HepG2 (cell line): Measurements from ENCODE around the gene PDK2. TPM values are rescaled to one million over a fixed set of nuclear protein-coding genes. Genes with fewer than 3 reads are reported as not detected.

Source experiments
- ATAC-seq: fragments of 200-7000 bp; cut with Tn5 transposase; 3 replicates; pipeline ENCODE4 v1.9.1; 2020; ENCODE audit warnings: mild to moderate bottlenecking, moderate library complexity
- BruUV-seq: library from RNA; stranded (reverse); fragments of 400-500 nt; replicated peaks from 2 replicates; lab custom pipeline; 2021; lab: Mats Ljungman, UMichigan
- CTCF ChIA-PET: fragments of 300-600 bp; formaldehyde crosslinking; extraction: SDS; loops from one replicate; lab custom pipeline; 2021; ENCODE audit warnings: low total read pairs, inconsistent platforms, low intra/inter-chr PET ratio; lab: Yijun Ruan, JAX
- POLR2A ChIA-PET: fragments of 350-600 bp; sonication (Branson Sonifier 250); formaldehyde crosslinking; loops from one replicate; lab custom pipeline; 2020; ENCODE audit warnings: antibody characterized with exemption, inconsistent platforms; lab: Yijun Ruan, JAX
- DNase-seq: peaks from one replicate; pipeline ENCODE4 v3.0.0-alpha.2; 2015; ENCODE audit warnings: low spot score
- FAIRE-seq: peaks from 3 replicates; lab custom pipeline; 2011; peaks lifted over from hg19 to GRCh38; lab: Jason Lieb, UNC
- H2AFZ ChIP-seq: one replicate; pipeline ENCODE4 v1.6.1; 2011; ENCODE audit warnings: low read length, inconsistent platforms
- H3K27ac ChIP-seq: fragments of 300-600 bp; 3 replicates; pipeline ENCODE4 v1.8.0; 2011; ENCODE audit warnings: mixed run types, mild to moderate bottlenecking, mixed read lengths, low read length, inconsistent platforms; ENCODE audit not compliant: insufficient read depth; ENCODE audit errors: extremely low read length
- H3K27me3 ChIP-seq, 2 experiments: fragments of 200-600 bp in 1 of 2; 2 replicates in 1 of 2; 3 replicates in 1 of 2; pipeline versions ENCODE4 v1.6.0 to v1.8.0; 2011; ENCODE audit warnings: low read length in 2 of 2, mild to moderate bottlenecking in 2 of 2, moderate library complexity in 2 of 2, inconsistent platforms in 1 of 2; ENCODE audit not compliant: insufficient read depth in 2 of 2, control insufficient read depth in 1 of 2
- H3K36me3 ChIP-seq, 2 experiments: fragments of 200-600 bp in 1 of 2; replicated peaks in 1 of 2; 2 replicates in 1 of 2; 3 replicates in 1 of 2; pipeline versions ENCODE4 v1.5.1 to v1.8.0; 2011; ENCODE audit warnings: low read length in 2 of 2, inconsistent platforms in 1 of 2; ENCODE audit not compliant: insufficient read depth in 2 of 2, control insufficient read depth in 1 of 2
- H3K4me1 ChIP-seq: 2 replicates; pipeline ENCODE4 v1.5.1; 2012; ENCODE audit warnings: low read length, inconsistent platforms; ENCODE audit not compliant: insufficient read depth
- H3K4me2 ChIP-seq: 2 replicates; pipeline ENCODE4 v1.6.0; 2011; ENCODE audit warnings: low read depth, low read length, inconsistent platforms
- H3K4me3 ChIP-seq, 3 experiments: fragments of 200-600 bp in 1 of 3; sonication (generic), shearing (Covaris generic) in 1 of 3; replicated peaks in 1 of 3; 2 replicates each; pipeline ENCODE4 v1.5.1; 2011 to 2016; ENCODE audit warnings: low read length in 3 of 3, inconsistent platforms in 2 of 3, low read depth in 2 of 3, mild to moderate bottlenecking in 2 of 3, control low read depth in 1 of 3, mixed read lengths in 1 of 3; ENCODE audit not compliant: insufficient read depth in 1 of 3
- H3K79me2 ChIP-seq: one replicate; pipeline ENCODE4 v1.6.1; 2011; ENCODE audit warnings: low read length, inconsistent platforms; ENCODE audit not compliant: insufficient read depth
- H3K9ac ChIP-seq: 2 replicates; pipeline ENCODE4 v1.6.0; 2011; ENCODE audit warnings: mild to moderate bottlenecking, low read depth, low read length, inconsistent platforms; ENCODE audit not compliant: insufficient read depth
- H3K9me3 ChIP-seq: 2 replicates; pipeline ENCODE4 v1.5.1; 2012; ENCODE audit warnings: mild to moderate bottlenecking, low read length
- H4K20me1 ChIP-seq: 2 replicates; pipeline ENCODE4 v1.6.0; 2011; ENCODE audit warnings: inconsistent platforms, mild to moderate bottlenecking, low read length, moderate library complexity; ENCODE audit not compliant: insufficient read depth
- NFE2L2 ChIP-seq: fragments of 150-350 bp; IDR thresholded peaks from 2 replicates; pipeline ENCODE4 v1.6.1; 2014; ENCODE audit warnings: low read length
- NR0B2 ChIP-seq: sonication (generic); formaldehyde crosslinking; IDR thresholded peaks from 2 replicates; pipeline ENCODE4 v1.4.0; 2020; ENCODE audit warnings: mild to moderate bottlenecking, missing genetic modification reagents
- PCBP1 ChIP-seq: fragments of 200-400 bp; formaldehyde crosslinking; IDR thresholded peaks from 2 replicates; pipeline ENCODE4 v1.6.1; 2017; ENCODE audit warnings: mild to moderate bottlenecking, low read depth, low read length, borderline replicate concordance
- ZNF333 ChIP-seq: sonication (generic); formaldehyde crosslinking; IDR thresholded peaks from 2 replicates; pipeline ENCODE4 v1.4.0; 2020; ENCODE audit warnings: mild to moderate bottlenecking, missing genetic modification reagents, borderline replicate concordance
- WGBS: methylation state at CpG from one replicate; pipeline ENCODE4 v1.1.6; 2017; ENCODE audit warnings: low lambda C conversion rate; 5-methylcytosine and 5-hydroxymethylcytosine counted together
- in situ Hi-C: cut with HindIII; loops from 2 replicates; pipeline ENCODE4 v1.10.0; 2017; ENCODE audit warnings: low pct_unique_long_range_greater_than_20kb; ENCODE audit not compliant: extremely low pct_ligation_motif_present
- intact Hi-C: fragments of 100-400 bp; cut with micrococcal nuclease; formaldehyde crosslinking; loops from one replicate; pipeline ENCODE4 v1.10.0; 2022; ENCODE audit not compliant: unreplicated experiment
- polyA plus RNA-seq, 8 experiments: library from polyadenylated mRNA; depleted of rRNA in 3 of 8; stranded (reverse) in 7 of 8; unstranded in 1 of 8; fragments of >200 nt; fragmentation: Illumina TruSeq in 4 of 8; extraction: Trizol in 4 of 8; gene quantifications; 2 replicates each; pipeline versions ENCODE4 v1.2.1 to v1.2.3, GENCODE V29; 2011 to 2016; ENCODE audit warnings: low read depth in 4 of 8, missing spikeins in 1 of 8, mixed read lengths in 1 of 8; ENCODE audit not compliant: insufficient read depth in 1 of 8
- total RNA-seq, 5 experiments: library from RNA; depleted of rRNA; stranded (reverse); fragments of >200 nt; fragmentation: Illumina TruSeq; extraction: Trizol; gene quantifications; 2 replicates each; pipeline ENCODE4 v1.2.3, GENCODE V29; 2016; ENCODE audit warnings: low read depth in 1 of 5

PDK2 gene
- total and polyA plus RNA-seq, 2 of the 13 experiments (the other 11 are each of a cell fraction or from before 2014, with no cell fraction given), result 18.5 to 59.7 TPM

DNA sequence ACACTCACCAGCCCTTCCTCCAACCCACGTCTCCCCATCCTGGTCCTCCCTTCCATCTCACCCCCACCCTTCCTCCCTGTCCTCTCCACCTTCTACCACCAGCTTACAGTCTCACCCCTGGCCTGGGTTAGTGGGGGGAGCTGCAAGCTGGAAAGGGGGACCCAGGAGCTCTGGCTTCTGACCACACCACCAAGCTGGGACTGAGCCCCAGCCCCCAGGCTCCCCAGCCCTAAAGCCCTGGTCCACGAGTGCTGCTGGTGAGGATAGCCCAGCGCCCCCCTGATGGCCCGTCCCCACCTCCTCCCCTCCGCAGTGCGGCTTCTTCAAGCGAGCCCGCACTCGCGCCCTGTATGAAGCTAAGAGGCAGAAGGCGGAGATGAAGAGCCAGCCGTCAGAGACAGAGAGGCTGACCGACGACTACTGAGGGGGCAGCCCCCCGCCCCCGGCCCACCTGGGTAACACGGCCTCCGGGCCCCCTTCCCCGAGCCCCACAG, 7.2 kb upstream of the PDK2 start:
- H3K79me2 ChIP-seq, result no peaks in the 10 kb centered on the region
- intact Hi-C loops, result loop anchor here (1.0 to 10.0 kb wide), 2 partner anchors 61 to 223 kb away; no protein-coding TSS in a partner anchor
- H3K27ac ChIP-seq, result no peak overlapping the region
- H3K4me3 ChIP-seq, result no peak overlapping the region
- H3K4me2 ChIP-seq, result no peak overlapping the region
- no peaks in the 10 kb centered on the region for H4K20me1 ChIP-seq
- ATAC-seq, result no peak
- POLR2A ChIA-PET, result interaction anchor here (0.6 kb wide), 1 partner anchor 54 kb away, joined by 3 read pairs; no protein-coding TSS in a partner anchor
- no peak for TF ChIP-seq NFE2L2
- TF ChIP-seq PCBP1, result 0 out of 2 replicates have a peak, but pooled peaks have one; percentile 5
- TF ChIP-seq ZNF333 (CRISPR knock-in tag), result 0 out of 2 replicates have a peak, but pooled peaks have one; percentile 1
- 0 out of 2 replicates have a peak, but pooled peaks have one; percentile 6 for TF ChIP-seq NR0B2 (CRISPR knock-in tag)
- TF ChIP-seq, all 625 proteins: peak for 3
- in situ Hi-C loops, result loop anchor here (5.0 to 10.0 kb wide), 2 partner anchors 61 to 223 kb away; no protein-coding TSS in a partner anchor
- CTCF ChIA-PET, result interaction anchor here (0.9 to 3.5 kb wide), 3 partner anchors 57 to 226 kb away, joined by 3 to 71 read pairs (median 4); no protein-coding TSS in a partner anchor
- DNase-seq, result no peak
- FAIRE-seq, result no peak
- no TSS peak for BruUV-seq
- Histone ChIP-seq H3K9ac (no peak overlapping the region), H3K27me3 (peaks cover 6 to 24% of the 10 kb centered on the region in 2 experiments; a peak in 4 of 5 replicates), H3K9me3 (no peaks in the 10 kb centered on the region), H3K36me3 (no peaks in the 10 kb centered on the region), H2AFZ (no peak overlapping the region), H3K4me1 (no peaks in the 10 kb centered on the region)
- 43% methylated on average over 16 of the region's 19 CpGs for WGBS
